H9 (cell line): ENCODE measurements around the gene MALRD1. TPM values are rescaled to one million over a fixed set of nuclear protein-coding genes. Genes with fewer than 3 reads are reported as not detected.

ENCODE experiments used
- DNase-seq: peaks from one replicate; pipeline ENCODE4 v3.0.0-alpha.2; 2017
- H2AFZ ChIP-seq: one replicate; pipeline ENCODE4 v1.6.1; 2013; ENCODE audit warnings: mild to moderate bottlenecking, low read length, control low read depth, moderate library complexity
- H2AK5ac ChIP-seq: 2 replicates; pipeline ENCODE4 v1.6.1; 2013; ENCODE audit warnings: low read length, control low read depth, mixed read lengths; ENCODE audit not compliant: insufficient read length
- H2BK120ac ChIP-seq: one replicate; pipeline ENCODE4 v1.6.1; 2013; ENCODE audit warnings: low read depth, mild to moderate bottlenecking, low read length, control low read depth, inconsistent platforms; ENCODE audit not compliant: poor library complexity, severe bottlenecking
- H2BK12ac ChIP-seq: 2 replicates; pipeline ENCODE4 v1.6.1; 2013; ENCODE audit warnings: low read length, control low read depth, mixed read lengths, low read depth; ENCODE audit not compliant: insufficient read length
- H2BK15ac ChIP-seq: 2 replicates; pipeline ENCODE4 v1.6.1; 2013; ENCODE audit warnings: low read depth, low read length, control low read depth
- H2BK20ac ChIP-seq: one replicate; pipeline ENCODE4 v1.6.1; 2013; ENCODE audit warnings: low read depth, mild to moderate bottlenecking, low read length, control low read depth, inconsistent platforms; ENCODE audit not compliant: poor library complexity, severe bottlenecking
- H2BK5ac ChIP-seq: 2 replicates; pipeline ENCODE4 v1.6.1; 2013; ENCODE audit warnings: low read length, control low read depth, mixed read lengths; ENCODE audit not compliant: insufficient read length
- H3K14ac ChIP-seq: 2 replicates; pipeline ENCODE4 v1.6.1; 2013; ENCODE audit warnings: low read length, control low read depth; ENCODE audit not compliant: insufficient read depth
- H3K18ac ChIP-seq: 2 replicates; pipeline ENCODE4 v1.6.1; 2013; ENCODE audit warnings: low read depth, mild to moderate bottlenecking, mixed read lengths, low read length, control low read depth; ENCODE audit not compliant: insufficient read length
- H3K23ac ChIP-seq: 2 replicates; pipeline ENCODE4 v1.6.1; 2013; ENCODE audit warnings: low read length, control low read depth, mixed read lengths, low read depth; ENCODE audit not compliant: insufficient read length
- H3K23me2 ChIP-seq: 2 replicates; pipeline ENCODE4 v1.6.1; 2013; ENCODE audit warnings: low read depth, mild to moderate bottlenecking, mixed read lengths, low read length, control low read depth; ENCODE audit not compliant: insufficient read length, poor library complexity, severe bottlenecking
- H3K27ac ChIP-seq: 2 replicates; pipeline ENCODE4 v1.5.1; 2013; ENCODE audit warnings: low read length, control low read depth, mixed read lengths, low read depth; ENCODE audit not compliant: insufficient read length
- H3K27me3 ChIP-seq: 2 replicates; pipeline ENCODE4 v1.6.1; 2013; ENCODE audit warnings: low read length, control low read depth, inconsistent platforms; ENCODE audit not compliant: insufficient read depth
- H3K4ac ChIP-seq: 2 replicates; pipeline ENCODE4 v1.6.1; 2013; ENCODE audit warnings: low read depth, mild to moderate bottlenecking, control low read depth, inconsistent platforms, low read length, moderate library complexity
- H3K4me1 ChIP-seq: 2 replicates; pipeline ENCODE4 v1.6.1; 2013; ENCODE audit warnings: low read length, control low read depth, inconsistent platforms; ENCODE audit not compliant: insufficient read depth
- H3K4me2 ChIP-seq: 2 replicates; pipeline ENCODE4 v1.6.1; 2013; ENCODE audit warnings: low read length, control low read depth, mixed read lengths; ENCODE audit not compliant: insufficient read length, insufficient read depth
- H3K56ac ChIP-seq: 2 replicates; pipeline ENCODE4 v1.6.1; 2013; ENCODE audit warnings: low read depth, mild to moderate bottlenecking, mixed read lengths, low read length, control low read depth; ENCODE audit not compliant: insufficient read length
- H3K79me1 ChIP-seq: 2 replicates; pipeline ENCODE4 v1.6.1; 2013; ENCODE audit warnings: low read depth, mild to moderate bottlenecking, moderate library complexity, low read length, control low read depth, inconsistent platforms; ENCODE audit not compliant: insufficient read depth, poor library complexity, severe bottlenecking
- H3K79me2 ChIP-seq: 2 replicates; pipeline ENCODE4 v1.6.1; 2013; ENCODE audit warnings: low read length, control low read depth, inconsistent platforms; ENCODE audit not compliant: insufficient read depth
- H3K9ac ChIP-seq: 2 replicates; pipeline ENCODE4 v1.6.1; 2013; ENCODE audit warnings: low read length, control low read depth, mixed read lengths; ENCODE audit not compliant: insufficient read length; ENCODE audit errors: extremely low read depth
- H3K9me3 ChIP-seq: one replicate; pipeline ENCODE4 v1.6.1; 2013; ENCODE audit warnings: low read depth, low read length, inconsistent platforms; ENCODE audit not compliant: control insufficient read depth
- H3T11ph ChIP-seq: one replicate; pipeline ENCODE4 v1.6.1; 2013; ENCODE audit warnings: mild to moderate bottlenecking, low read length, control low read depth, inconsistent platforms
- H4K20me1 ChIP-seq: one replicate; pipeline ENCODE4 v1.6.1; 2013; ENCODE audit not compliant: control insufficient read depth, insufficient read length, insufficient read depth
- H4K5ac ChIP-seq: 2 replicates; pipeline ENCODE4 v1.6.1; 2013; ENCODE audit warnings: low read depth, mild to moderate bottlenecking, mixed read lengths, low read length, control low read depth; ENCODE audit not compliant: insufficient read length
- H4K8ac ChIP-seq: replicated peaks from 2 replicates; pipeline ENCODE4 v1.6.1; 2013; ENCODE audit warnings: low read length, control low read depth, mixed read lengths, low read depth; ENCODE audit not compliant: insufficient read length
- H4K91ac ChIP-seq: 2 replicates; pipeline ENCODE4 v1.6.1; 2013; ENCODE audit warnings: low read depth, mild to moderate bottlenecking, moderate library complexity, mixed read lengths, low read length, control low read depth; ENCODE audit not compliant: insufficient read length
- H3K27ac Mint-ChIP-seq, 3 experiments: 2 replicates in 2 of 3; 3 replicates in 1 of 3; pipeline ENCODE4 v1.8.0; 2020 to 2021; ENCODE audit warnings: mixed read lengths in 3 of 3, mild to moderate bottlenecking in 1 of 3, moderate library complexity in 1 of 3
- H3K27me3 Mint-ChIP-seq: 2 replicates; pipeline ENCODE4 v1.8.0; 2021; ENCODE audit warnings: low read depth, mild to moderate bottlenecking, moderate library complexity, mixed read lengths
- H3K36me3 Mint-ChIP-seq, 3 experiments: 2 replicates in 2 of 3; 3 replicates in 1 of 3; pipeline ENCODE4 v1.8.0; 2020 to 2021; ENCODE audit warnings: low read depth in 3 of 3, mixed read lengths in 3 of 3; ENCODE audit not compliant: insufficient read depth in 1 of 3
- H3K4me1 Mint-ChIP-seq, 2 experiments: 2 replicates each; pipeline ENCODE4 v1.8.0; 2020; ENCODE audit warnings: mixed read lengths in 2 of 2
- H3K4me3 Mint-ChIP-seq, 2 experiments: 2 replicates in 1 of 2; 3 replicates in 1 of 2; pipeline ENCODE4 v1.8.0; 2020 to 2021; ENCODE audit warnings: mild to moderate bottlenecking in 2 of 2, mixed read lengths in 2 of 2, moderate library complexity in 1 of 2
- H3K9me3 Mint-ChIP-seq, 2 experiments: 2 replicates in 1 of 2; 3 replicates in 1 of 2; pipeline ENCODE4 v1.8.0; 2020; ENCODE audit warnings: mild to moderate bottlenecking in 2 of 2, mixed read lengths in 2 of 2, moderate library complexity in 1 of 2
- CTCF ChIP-seq: fragments of 200-600 bp; sonication (generic); conservative IDR thresholded peaks from 3 replicates; pipeline ENCODE4 v1.8.0; 2021; ENCODE audit warnings: antibody characterized with exemption, mild to moderate bottlenecking
- WGBS: extraction: QIAGEN DNeasy Blood & Tissue Kit; methylation state at CpG from one replicate; pipeline ENCODE4 v1.1.7; 2013; ENCODE audit warnings: missing lambda C conversion rate, low lambda C conversion rate, mixed read lengths; ENCODE audit not compliant: insufficient read length; ENCODE audit errors: extremely low coverage; 5-methylcytosine and 5-hydroxymethylcytosine counted together
- total RNA-seq: library from RNA; stranded (reverse); gene quantifications from 2 replicates; pipeline ENCODE4 v1.2.1, GENCODE V29; 2021

Gene MALRD1
- total RNA-seq, 1 experiment from 2014 or later: 0.20 TPM

DNA sequence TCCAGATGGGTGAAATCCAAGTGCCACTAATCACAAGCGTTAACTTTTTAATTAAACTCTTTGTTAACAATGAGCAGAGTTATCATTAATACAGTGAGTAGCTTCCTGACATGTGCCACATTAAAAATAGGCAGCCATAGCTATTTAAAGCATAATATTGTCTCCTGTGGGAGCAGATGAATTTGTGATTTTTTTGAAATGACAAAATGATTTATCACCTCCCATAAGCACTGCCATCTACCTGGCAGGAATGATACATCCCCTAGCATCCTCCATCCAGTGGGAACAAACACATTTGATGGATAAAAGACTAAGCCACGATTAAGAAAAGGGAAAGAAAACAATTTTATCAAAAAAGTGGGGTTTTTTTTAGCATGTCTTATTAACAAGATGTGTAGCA lies 605.3 kb downstream of the MALRD1 start:
- H3K4me2 ChIP-seq: no peak overlapping the region
- no peak overlapping the region for H2BK12ac ChIP-seq
- H4K20me1 ChIP-seq: no peaks in the 10 kb centered on the region
- H3K36me3 Mint-ChIP-seq: no peaks in the 10 kb centered on the region
- H2BK15ac ChIP-seq: no peak overlapping the region
- no peak overlapping the region for H3K9ac ChIP-seq
- H3K18ac ChIP-seq: no peak overlapping the region
- H3K27ac ChIP-seq: no peak overlapping the region
- no peaks in the 10 kb centered on the region for H3K23me2 ChIP-seq
- H2BK120ac ChIP-seq: no peak overlapping the region
- no peak overlapping the region for H2AFZ ChIP-seq
- WGBS: no CpG with 5 or more reads among the region's 2 CpGs
- no peak overlapping the region for H2BK5ac ChIP-seq
- no peaks in the 10 kb centered on the region for H3K27me3 Mint-ChIP-seq
- H4K8ac ChIP-seq: no peak overlapping the region
- no peak overlapping the region for H3K4ac ChIP-seq
- no peak overlapping the region for H3K4me3 Mint-ChIP-seq
- H3K14ac ChIP-seq: no peak overlapping the region
- no peak overlapping the region for H4K5ac ChIP-seq
- no peaks in the 10 kb centered on the region for H3K79me1 ChIP-seq
- no peak for TF ChIP-seq CTCF
- no peaks in the 10 kb centered on the region for H3K9me3 ChIP-seq
- no peaks in the 10 kb centered on the region for H3K79me2 ChIP-seq
- no peak for DNase-seq
- no peak overlapping the region for H3K23ac ChIP-seq
- no peaks in the 10 kb centered on the region for H3K9me3 Mint-ChIP-seq
- no peak overlapping the region for H4K91ac ChIP-seq
- no peak overlapping the region for H3K27ac Mint-ChIP-seq
- no peaks in the 10 kb centered on the region for H3K27me3 ChIP-seq
- no peaks in the 10 kb centered on the region for H3K4me1 Mint-ChIP-seq
- H2AK5ac ChIP-seq: no peak overlapping the region
- H3K4me1 ChIP-seq: no peaks in the 10 kb centered on the region
- no peak overlapping the region for H3T11ph ChIP-seq
- no peak overlapping the region for H2BK20ac ChIP-seq
- H3K56ac ChIP-seq: no peak overlapping the region
